ENCODE measurements around the gene TSPAN7. TPM values are rescaled to one million over a fixed set of nuclear protein-coding genes. Genes with fewer than 3 reads are reported as not detected.

Gene TSPAN7
- total and polyA plus RNA-seq, 2 of the 8 experiments (the other 6 are each of a cell fraction or from before 2014, with no cell fraction given): 32.1 to 37.7 TPM

DNA sequence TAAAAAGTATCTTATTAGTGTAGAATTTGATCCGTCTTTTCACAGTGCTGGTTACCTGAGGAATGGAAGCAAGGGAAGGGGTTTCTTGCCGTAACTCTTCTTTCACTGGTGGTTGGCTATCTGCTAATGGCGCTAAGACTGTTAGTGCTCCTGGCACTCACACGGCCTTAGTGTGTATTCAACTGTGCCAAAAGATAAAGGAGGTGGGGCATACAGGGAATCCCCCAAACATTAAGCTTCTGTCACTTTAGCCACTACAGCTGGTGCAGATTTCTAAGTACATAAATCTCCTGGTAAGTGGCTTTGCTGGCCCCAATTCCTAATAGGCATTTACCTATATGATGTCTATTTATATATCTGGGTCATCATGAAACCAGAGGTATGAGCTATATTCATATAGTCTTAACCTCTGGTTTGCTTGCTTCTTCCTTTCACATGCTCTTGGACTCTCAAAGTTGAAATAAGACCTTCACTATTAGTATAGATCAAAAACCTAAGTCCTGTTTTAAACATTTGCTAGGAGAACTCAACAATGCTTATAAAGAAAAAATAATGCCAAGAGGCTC, 95.1 kb downstream of the TSPAN7 start:
- no peak overlapping the region for H3K4ac ChIP-seq (replicated peaks; ENCODE audit: insufficient read length, low read depth, low read length)
- H4K8ac ChIP-seq (ENCODE audit: extremely low read depth, insufficient read depth, low read length): no peak overlapping the region
- H4K20me1 ChIP-seq (replicated peaks in 1 of 2; ENCODE audit: control insufficient read depth in 1 of 2, insufficient read depth in 2 of 2, low read length in 2 of 2): no peaks in the 10 kb centered on the region
- no peak overlapping the region for H3K9ac ChIP-seq (replicated peaks in 1 of 4; ENCODE audit: extremely low read depth in 1 of 4, low read depth in 3 of 4, low read length in 3 of 4)
- H2BK12ac ChIP-seq (ENCODE audit: low read depth, low read length): no peak overlapping the region
- H3K27ac ChIP-seq (ENCODE audit: low read depth, low read length): no peak overlapping the region
- H4K5ac ChIP-seq (ENCODE audit: insufficient read length, low read depth, low read length): no peak overlapping the region
- H3K9me3 ChIP-seq (ENCODE audit: insufficient read depth in 2 of 2, low read depth in 1 of 2, low read length in 1 of 2): no peaks in the 10 kb centered on the region
- H3K23ac ChIP-seq (ENCODE audit: insufficient read length): no peak overlapping the region
- H2BK5ac ChIP-seq (ENCODE audit: low read depth, low read length): no peak overlapping the region
- H3K79me2 ChIP-seq (ENCODE audit: control insufficient read depth in 1 of 2, insufficient read depth in 2 of 2, low read length in 2 of 2): no peaks in the 10 kb centered on the region
- H4K91ac ChIP-seq (replicated peaks; ENCODE audit: insufficient read length, low read length): no peak overlapping the region
- H3K36me3 ChIP-seq (ENCODE audit: control insufficient read depth in 2 of 4, insufficient read depth in 4 of 4, low read length in 3 of 4): no peaks in the 10 kb centered on the region
- H2BK15ac ChIP-seq (ENCODE audit: low read length): no peak overlapping the region
- no peak overlapping the region for H2BK120ac ChIP-seq (replicated peaks; ENCODE audit: low read depth, low read length)
- TF ChIP-seq SAP30 (IDR thresholded peaks at IDR 0.05; ENCODE audit: insufficient read depth, insufficient replicate concordance, low read length) (no peak), POU5F1 (IDR thresholded peaks at IDR 0.05; ENCODE audit: low read depth, low read length) (no peak), TAF7 (optimal IDR thresholded peaks at IDR 0.05; ENCODE audit: borderline replicate concordance, low read depth, low read length) (no peak), SIRT6 (IDR thresholded peaks at IDR 0.05; ENCODE audit: low read length) (no peak), SP1 (IDR thresholded peaks at IDR 0.05; ENCODE audit: low read depth, low read length) (no peak), ZNF274 (IDR thresholded peaks at IDR 0.05; ENCODE audit: borderline replicate concordance, extremely low read depth, low read length) (no peak), KDM4A (IDR thresholded peaks at IDR 0.05; ENCODE audit: low read depth, low read length, severe bottlenecking) (no peak), YY1 (IDR thresholded peaks at IDR 0.05; ENCODE audit: low read depth, low read length) (no peak), JUND (IDR thresholded peaks at IDR 0.05; ENCODE audit: low read length) (no peak), BCL11A (IDR thresholded peaks at IDR 0.05; ENCODE audit: low read depth in 2 of 2, low read length in 2 of 2) (no peak), MAX (IDR thresholded peaks at IDR 0.05) (no peak)
- no peaks in the 10 kb centered on the region for H3K27me3 ChIP-seq (replicated peaks in 1 of 4; ENCODE audit: control insufficient read depth in 3 of 4, extremely low read depth in 1 of 4, insufficient read depth in 3 of 4, low read length in 3 of 4)
- no peaks in the 10 kb centered on the region for H3K4me1 ChIP-seq (replicated peaks in 1 of 4; ENCODE audit: control insufficient read depth in 3 of 4, insufficient read depth in 4 of 4, low read length in 3 of 4)
- no peak overlapping the region for H3K4me2 ChIP-seq (ENCODE audit: insufficient read depth in 1 of 2, low read depth in 2 of 2, low read length in 2 of 2)
- H2BK20ac ChIP-seq (ENCODE audit: low read length): no peak overlapping the region
- FAIRE-seq: no peak
- WGBS, 2 experiments (ENCODE audit: extremely low coverage in 1 of 2, insufficient coverage in 1 of 2, insufficient read length in 1 of 2, insufficient replicate concordance in 2 of 2, low coverage in 1 of 2, low lambda C conversion rate in 2 of 2, missing lambda C conversion rate in 1 of 2): 70% methylated on average over 4 of the region's 4 CpGs; no CpG with 5 or more reads in 1 of the 2 experiments
- no peak overlapping the region for H3K4me3 ChIP-seq (ENCODE audit: extremely low read depth in 1 of 4, insufficient read depth in 2 of 4, low read depth in 3 of 4, low read length in 4 of 4)
- no peak overlapping the region for H2AK5ac ChIP-seq (ENCODE audit: low read depth, low read length)
- no peak overlapping the region for H3K18ac ChIP-seq (ENCODE audit: extremely low read depth, low read length)
- DNase-seq (ENCODE audit: low read depth in 1 of 2, low spot score in 2 of 2): no peak
- H3K23me2 ChIP-seq (ENCODE audit: low read depth, low read length): no peaks in the 10 kb centered on the region
- no peak overlapping the region for H3K14ac ChIP-seq (ENCODE audit: insufficient read length)
- no peak overlapping the region for H3K56ac ChIP-seq (replicated peaks; ENCODE audit: insufficient read length, low read depth, low read length)
- ChIA-PET CTCF (ENCODE audit: partially characterized antibody) (interaction anchor here (0.7 to 1.6 kb wide), 5 partner anchors 9 to 61 kb away, joined by 3 read pairs; no protein-coding TSS in a partner anchor), POLR2A (ENCODE audit: partially characterized antibody) (no interaction called here)
- H3K79me1 ChIP-seq (ENCODE audit: low read depth, low read length): no peaks in the 10 kb centered on the region
- no peak overlapping the region for H2AFZ ChIP-seq (ENCODE audit: low read length)

All from H1 (cell line).